Activated naive CD8-positive, alpha-beta T cell treated with anti-CD3 and anti-CD28 coated beads, Interleukin-2, amount 10 ng/mL, durations not matched to agents 7 days and 5 days (primary cell): ENCODE measurements around the gene DHX35. TPM values are rescaled to one million over a fixed set of nuclear protein-coding genes. Genes with fewer than 3 reads are reported as not detected.

Source experiments
- ATAC-seq: fragments of 150-1000 bp; cut with Tn5 transposase; one replicate; pipeline ENCODE4 v1.10.0; 2021; ENCODE audit warnings: low read depth, moderate library complexity
- POLR2A ChIA-PET: fragments of 350-600 bp; sonication (Branson Sonifier 250); formaldehyde crosslinking; loops from one replicate; lab custom pipeline; 2021; ENCODE audit warnings: antibody characterized with exemption; lab: Charles Lee
- DNase-seq: peaks from one replicate; pipeline ENCODE4 v3.0.0; 2021
- H3K27ac Mint-ChIP-seq: one replicate; pipeline ENCODE4 v1.8.0; 2022; ENCODE audit warnings: mild to moderate bottlenecking, mixed read lengths
- H3K27me3 Mint-ChIP-seq: one replicate; pipeline ENCODE4 v1.8.0; 2022; ENCODE audit warnings: mild to moderate bottlenecking, moderate library complexity, mixed read lengths
- H3K36me3 Mint-ChIP-seq: one replicate; pipeline ENCODE4 v1.8.0; 2021; ENCODE audit warnings: mild to moderate bottlenecking, mixed read lengths
- H3K4me1 Mint-ChIP-seq: one replicate; pipeline ENCODE4 v1.8.0; 2021; ENCODE audit warnings: mixed read lengths
- H3K4me3 Mint-ChIP-seq: one replicate; pipeline ENCODE4 v1.8.0; 2022; ENCODE audit warnings: mild to moderate bottlenecking, moderate library complexity, mixed read lengths
- H3K9me3 Mint-ChIP-seq: one replicate; pipeline ENCODE4 v1.8.0; 2021; ENCODE audit warnings: mixed read lengths
- total RNA-seq, 2 experiments: library from RNA; stranded (reverse); gene quantifications; one replicate each; pipeline ENCODE4 v1.2.3, GENCODE V29; 2021

DHX35 gene
- total RNA-seq, 2 experiments from 2014 or later: 10.3 to 10.7 TPM

DNA sequence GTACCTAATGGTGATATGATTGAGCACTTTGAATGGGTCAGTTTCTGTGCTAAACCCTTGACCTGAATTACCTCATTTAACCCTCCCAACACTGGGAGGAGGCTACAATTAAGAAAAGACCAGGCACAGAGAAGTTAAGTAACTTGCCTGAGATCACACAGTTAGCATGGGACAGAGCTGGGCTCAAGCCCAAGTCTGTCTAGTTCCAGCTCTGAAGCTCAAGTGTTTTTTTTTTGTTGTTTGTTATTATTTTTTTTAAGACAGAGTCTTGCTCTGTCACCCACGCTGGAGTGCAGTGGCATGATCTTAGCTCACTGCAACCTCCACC lies 31.9 kb upstream of the DHX35 start:
- H3K27ac Mint-ChIP-seq: no peak overlapping the region
- H3K4me3 Mint-ChIP-seq: peak overlapping the region; percentile 53
- no peak for DNase-seq
- no peaks in the 10 kb centered on the region for H3K9me3 Mint-ChIP-seq
- peaks cover 34% of the 10 kb centered on the region for H3K4me1 Mint-ChIP-seq
- ATAC-seq: no peak
- POLR2A ChIA-PET: interaction anchor here (1.8 kb wide), 1 partner anchor 32 kb away, joined by 10 read pairs; the partner anchor contains the start of gene DHX35
- H3K36me3 Mint-ChIP-seq: peaks cover 17% of the 10 kb centered on the region
- H3K27me3 Mint-ChIP-seq: no peaks in the 10 kb centered on the region

- POLR2A ChIA-PET: no interaction called here
- H3K27ac Mint-ChIP-seq: no peak overlapping the region
- no peaks in the 10 kb centered on the region for H3K27me3 Mint-ChIP-seq
- DNase-seq (no peak), ATAC-seq (no peak)
- H3K9me3 Mint-ChIP-seq: no peaks in the 10 kb centered on the region
- peaks cover 17% of the 10 kb centered on the region for H3K36me3 Mint-ChIP-seq
- peaks cover 35% of the 10 kb centered on the region for H3K4me1 Mint-ChIP-seq
- no peak overlapping the region for H3K4me3 Mint-ChIP-seq
These were observed 30.2 kb upstream of the DHX35 start for GRCh38 chr20:38931984-38932383.

- POLR2A ChIA-PET: no interaction called here
- Mint-ChIP-seq H3K4me1 (peaks cover 37% of the 10 kb centered on the region), H3K4me3 (no peak overlapping the region), H3K27ac (peak overlapping the region; percentile 28), H3K36me3 (peaks cover 19% of the 10 kb centered on the region), H3K27me3 (no peaks in the 10 kb centered on the region), H3K9me3 (no peaks in the 10 kb centered on the region)
- DNase-seq (no peak), ATAC-seq (no peak)
These were observed 29.6 kb upstream of the DHX35 start for GRCh38 chr20:38932457-38933120.

GRCh38 chr20:38934530-38934929 lies 27.6 kb upstream of the DHX35 start:
- no peak for ATAC-seq
- Mint-ChIP-seq H3K9me3 (no peaks in the 10 kb centered on the region), H3K27ac (no peak overlapping the region), H3K27me3 (no peaks in the 10 kb centered on the region), H3K4me1 (peaks cover 36% of the 10 kb centered on the region), H3K4me3 (no peak overlapping the region), H3K36me3 (peaks cover 19% of the 10 kb centered on the region)
- POLR2A ChIA-PET: no interaction called here
- DNase-seq: no peak

- peaks cover 34% of the 10 kb centered on the region for H3K4me1 Mint-ChIP-seq
- POLR2A ChIA-PET: no interaction called here
These were observed 26.9 kb upstream of the DHX35 start for GRCh38 chr20:38935285-38935684.

GRCh38 chr20:38935967-38936407 lies 26.2 kb upstream of the DHX35 start:
- H3K4me3 Mint-ChIP-seq: no peak overlapping the region
- DNase-seq: no peak
- peaks cover 32% of the 10 kb centered on the region for H3K4me1 Mint-ChIP-seq
- POLR2A ChIA-PET: no interaction called here
- peak overlapping the region; percentile 38 for H3K27ac Mint-ChIP-seq
- H3K9me3 Mint-ChIP-seq: no peaks in the 10 kb centered on the region
- no peak for ATAC-seq
- H3K27me3 Mint-ChIP-seq: no peaks in the 10 kb centered on the region
- H3K36me3 Mint-ChIP-seq: peaks cover 21% of the 10 kb centered on the region

More at GRCh38 chr20:38935285-38935684, 26.9 kb upstream of the DHX35 start:
- H3K27me3 Mint-ChIP-seq: no peaks in the 10 kb centered on the region
- H3K36me3 Mint-ChIP-seq: peaks cover 22% of the 10 kb centered on the region
- H3K4me3 Mint-ChIP-seq: no peak overlapping the region
- H3K9me3 Mint-ChIP-seq: no peaks in the 10 kb centered on the region
- ATAC-seq (no peak), DNase-seq (no peak)
- H3K27ac Mint-ChIP-seq: no peak overlapping the region

GRCh38 chr20:38937000-38937399 lies 25.1 kb upstream of the DHX35 start:
- POLR2A ChIA-PET: no interaction called here

DNA sequence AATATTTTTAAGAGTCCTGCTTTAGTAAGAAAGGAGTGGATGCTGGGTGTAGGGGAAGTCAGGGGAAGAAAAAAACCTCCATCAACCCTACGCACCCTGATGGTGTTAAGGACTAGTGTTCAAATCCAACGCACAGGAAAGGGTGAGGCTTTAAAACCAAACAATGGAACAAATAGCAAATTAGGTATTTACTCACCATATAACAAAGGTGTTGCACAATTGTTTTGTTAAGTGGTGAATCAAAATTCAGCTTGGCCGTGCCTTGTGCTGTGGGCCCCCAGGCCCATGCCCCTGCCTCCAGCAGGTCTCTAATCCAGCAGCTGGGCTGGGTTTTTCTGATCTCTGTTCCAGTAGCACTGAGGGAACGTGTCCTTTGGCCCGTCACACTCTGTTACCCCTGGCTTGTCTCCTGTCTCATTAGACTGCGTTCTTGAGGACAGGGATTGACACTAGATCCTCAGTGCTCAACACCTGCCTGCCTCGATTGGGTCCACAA lies 24.1 kb upstream of the DHX35 start:
- peaks cover 30% of the 10 kb centered on the region for H3K36me3 Mint-ChIP-seq
- POLR2A ChIA-PET: no interaction called here

More at GRCh38 chr20:38937000-38937399, 25.1 kb upstream of the DHX35 start:
- Mint-ChIP-seq H3K36me3 (peaks cover 22% of the 10 kb centered on the region), H3K4me3 (no peak overlapping the region), H3K4me1 (peaks cover 28% of the 10 kb centered on the region), H3K27ac (no peak overlapping the region), H3K9me3 (no peaks in the 10 kb centered on the region), H3K27me3 (no peaks in the 10 kb centered on the region)
- no peak for ATAC-seq
- DNase-seq: no peak

DNA sequence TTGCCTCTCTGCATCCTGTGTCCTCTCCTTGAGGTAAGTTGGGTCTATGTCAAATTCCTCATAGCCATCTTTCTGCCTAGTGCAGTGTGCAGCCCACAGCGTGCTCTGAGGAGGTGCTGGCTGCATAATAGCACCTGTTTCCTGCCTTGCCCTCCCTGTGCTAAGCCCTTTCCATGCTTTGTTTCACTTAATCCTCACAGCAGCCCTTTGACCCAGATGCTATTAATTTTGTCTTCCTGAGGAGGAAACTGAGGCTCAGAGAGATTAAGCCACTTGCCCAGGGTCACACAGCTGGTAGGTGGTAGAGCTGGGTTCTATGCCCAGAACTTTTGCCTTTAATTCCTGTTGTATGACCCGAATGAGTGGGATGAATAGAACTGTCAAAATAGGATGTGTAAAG lies 22.5 kb upstream of the DHX35 start:
- no peak overlapping the region for H3K27ac Mint-ChIP-seq
- POLR2A ChIA-PET: no interaction called here
- peaks cover 20% of the 10 kb centered on the region for H3K4me1 Mint-ChIP-seq
- H3K4me3 Mint-ChIP-seq: no peak overlapping the region
- no peak for ATAC-seq
- H3K36me3 Mint-ChIP-seq: peaks cover 32% of the 10 kb centered on the region
- no peak for DNase-seq
- H3K27me3 Mint-ChIP-seq: no peaks in the 10 kb centered on the region
- H3K9me3 Mint-ChIP-seq: no peaks in the 10 kb centered on the region

More for the DNA sequence above, 24.1 kb upstream of the DHX35 start:
- no peaks in the 10 kb centered on the region for H3K27me3 Mint-ChIP-seq
- no peak overlapping the region for H3K27ac Mint-ChIP-seq
- H3K4me3 Mint-ChIP-seq: no peak overlapping the region
- ATAC-seq (no peak), DNase-seq (no peak)
- peaks cover 22% of the 10 kb centered on the region for H3K4me1 Mint-ChIP-seq
- H3K9me3 Mint-ChIP-seq: no peaks in the 10 kb centered on the region

DNA sequence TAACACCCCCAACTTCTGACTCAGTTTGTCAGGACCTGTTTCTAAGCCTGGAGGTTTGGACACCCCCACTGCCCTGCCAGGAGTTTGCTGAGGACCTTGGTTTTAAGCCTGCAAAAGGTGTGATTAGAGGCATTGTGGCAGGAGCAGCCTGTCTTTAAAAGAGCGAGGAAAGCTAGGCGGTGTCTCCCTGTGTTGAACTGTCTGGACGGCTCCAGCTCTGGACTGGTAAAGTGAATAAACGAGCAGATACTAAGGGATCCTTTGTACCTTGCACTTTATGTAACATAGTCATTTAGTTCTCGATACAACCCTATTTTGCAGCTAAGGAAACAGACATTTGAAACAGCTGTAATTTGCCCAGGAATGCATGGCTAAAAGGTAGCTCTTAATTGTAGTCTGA lies 21.5 kb upstream of the DHX35 start:
- no peaks in the 10 kb centered on the region for H3K27me3 Mint-ChIP-seq
- POLR2A ChIA-PET: no interaction called here
- DNase-seq: no peak
- no peaks in the 10 kb centered on the region for H3K9me3 Mint-ChIP-seq
- no peak overlapping the region for H3K27ac Mint-ChIP-seq
- H3K36me3 Mint-ChIP-seq: peaks cover 34% of the 10 kb centered on the region
- peaks cover 20% of the 10 kb centered on the region for H3K4me1 Mint-ChIP-seq
- H3K4me3 Mint-ChIP-seq: no peak overlapping the region
- ATAC-seq: no peak

DNA sequence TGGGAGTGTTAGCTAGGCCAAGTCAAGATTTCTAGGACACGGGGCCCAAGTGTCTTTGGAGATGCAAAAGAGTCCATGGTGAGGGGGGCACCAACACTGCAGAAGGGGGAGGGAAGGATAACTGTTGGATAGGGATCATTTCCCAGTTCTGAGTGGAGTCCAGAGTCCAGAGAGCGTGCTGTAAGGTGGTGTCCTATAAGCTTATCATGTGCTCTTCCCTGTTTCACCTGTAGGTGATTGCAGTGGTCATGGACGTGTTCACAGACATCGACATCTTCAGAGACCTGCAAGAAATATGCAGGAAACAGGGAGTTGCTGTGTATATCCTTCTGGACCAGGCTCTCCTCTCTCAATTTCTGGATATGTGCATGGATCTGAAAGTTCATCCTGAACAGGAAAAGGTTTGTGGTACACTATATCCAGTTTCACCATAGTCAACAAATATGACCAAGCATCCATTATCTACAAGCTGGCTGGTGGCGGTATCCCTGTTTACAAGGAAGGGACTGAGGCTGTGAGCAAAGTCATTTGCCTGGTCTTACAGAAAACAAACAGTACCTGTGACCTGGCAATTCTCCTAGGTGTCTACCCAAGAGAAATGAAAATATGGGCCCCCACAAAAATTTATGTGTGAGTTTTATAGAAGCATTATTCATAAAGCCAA lies 20.3 kb upstream of the DHX35 start:
- H3K36me3 Mint-ChIP-seq: peaks cover 42% of the 10 kb centered on the region
- no peaks in the 10 kb centered on the region for H3K9me3 Mint-ChIP-seq
- POLR2A ChIA-PET: no interaction called here
- no peak overlapping the region for H3K27ac Mint-ChIP-seq
- H3K27me3 Mint-ChIP-seq: no peaks in the 10 kb centered on the region
- DNase-seq (no peak), ATAC-seq (no peak)
- H3K4me3 Mint-ChIP-seq: no peak overlapping the region
- H3K4me1 Mint-ChIP-seq: peaks cover 17% of the 10 kb centered on the region

DNA sequence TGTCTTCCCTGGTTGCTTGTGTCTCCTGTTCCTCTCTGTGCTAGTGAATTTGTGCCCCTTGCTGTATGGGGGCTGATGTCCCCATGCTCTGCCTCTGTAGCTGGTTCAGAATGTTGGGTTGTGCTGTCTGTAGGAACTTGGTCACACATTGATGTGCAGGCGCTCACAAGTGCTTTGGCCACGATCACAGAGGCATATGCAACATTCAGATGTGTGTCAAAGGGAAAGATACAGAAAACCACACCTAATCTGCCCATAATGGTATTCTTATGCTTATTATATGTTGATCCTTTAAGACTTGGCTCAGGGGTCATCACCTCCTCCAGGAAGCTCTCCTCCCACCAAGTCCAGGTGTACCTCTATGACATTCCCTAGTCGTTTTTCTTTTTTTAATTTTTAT lies 17.1 kb upstream of the DHX35 start:
- no peak overlapping the region for H3K4me3 Mint-ChIP-seq
- no peaks in the 10 kb centered on the region for H3K4me1 Mint-ChIP-seq
- no peaks in the 10 kb centered on the region for H3K9me3 Mint-ChIP-seq
- DNase-seq (no peak), ATAC-seq (no peak)
- POLR2A ChIA-PET: no interaction called here
- peaks cover 47% of the 10 kb centered on the region for H3K36me3 Mint-ChIP-seq
- H3K27ac Mint-ChIP-seq: no peak overlapping the region
- no peaks in the 10 kb centered on the region for H3K27me3 Mint-ChIP-seq

GRCh38 chr20:38946836-38947235 lies 15.3 kb upstream of the DHX35 start:
- POLR2A ChIA-PET: interaction anchor here (0.5 kb wide), 1 partner anchor 9 kb away, joined by 3 read pairs; no protein-coding TSS in a partner anchor
- Mint-ChIP-seq H3K27ac (no peak overlapping the region), H3K9me3 (no peaks in the 10 kb centered on the region), H3K4me3 (no peak overlapping the region), H3K36me3 (peaks cover 52% of the 10 kb centered on the region), H3K4me1 (no peaks in the 10 kb centered on the region), H3K27me3 (no peaks in the 10 kb centered on the region)
- DNase-seq (no peak), ATAC-seq (no peak)

DNA sequence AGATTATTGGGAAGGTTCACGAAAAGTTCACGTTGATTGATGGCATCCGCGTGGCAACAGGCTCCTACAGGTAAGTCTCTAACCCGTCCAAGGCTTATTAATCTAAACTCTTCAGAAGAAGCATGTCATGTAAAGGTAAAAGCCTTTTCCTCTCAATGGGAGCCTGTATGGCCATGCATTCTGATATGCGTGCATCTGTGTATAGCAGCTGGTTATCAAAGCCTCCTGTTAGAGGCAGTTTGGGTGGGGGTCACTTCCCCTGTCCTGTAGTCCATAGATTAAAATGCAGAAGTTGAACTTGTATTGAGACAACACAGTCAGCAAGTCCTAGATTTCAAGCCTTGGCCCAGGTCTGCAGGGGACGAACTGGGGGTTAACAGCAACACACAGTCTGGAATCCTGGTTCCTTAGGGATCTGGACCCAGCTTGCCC lies 14.2 kb upstream of the DHX35 start:
- DNase-seq (no peak), ATAC-seq (no peak)
- no peaks in the 10 kb centered on the region for H3K9me3 Mint-ChIP-seq
- no peaks in the 10 kb centered on the region for H3K4me1 Mint-ChIP-seq
- peaks cover 50% of the 10 kb centered on the region for H3K36me3 Mint-ChIP-seq
- H3K4me3 Mint-ChIP-seq: no peak overlapping the region
- no peak overlapping the region for H3K27ac Mint-ChIP-seq
- no peaks in the 10 kb centered on the region for H3K27me3 Mint-ChIP-seq
- POLR2A ChIA-PET: no interaction called here
